H1 (cell line): ENCODE measurements around the gene ISOC2. TPM values are rescaled to one million over a fixed set of nuclear protein-coding genes. Genes with fewer than 3 reads are reported as not detected.
A peak's percentile ranks its signal among the peaks of the same experiment; 100 is the strongest.

Source experiments
- CBX8 ChIP-seq: fragments of 300-800, 300-1000 bp; sonication (generic); IDR thresholded peaks from 2 replicates; pipeline ENCODE4 v1.7.1; 2016; ENCODE audit warnings: low read depth, low read length, borderline replicate concordance
- GABPA ChIP-seq: IDR thresholded peaks from 2 replicates; pipeline ENCODE4 v1.6.1; 2011; ENCODE audit warnings: mild to moderate bottlenecking, low read length, moderate library complexity, borderline replicate concordance; ENCODE audit not compliant: insufficient read depth
- GTF2F1 ChIP-seq: IDR thresholded peaks from 2 replicates; pipeline ENCODE4 v1.6.1; 2012; ENCODE audit warnings: low read depth, low read length, improper control_type of control experiment, borderline replicate concordance
- HDAC2 ChIP-seq, 2 experiments: fragments of 300-600 bp in 1 of 2; sonication (generic) in 1 of 2; IDR thresholded peaks; 2 replicates each; pipeline ENCODE4 v1.6.1; 2011 to 2012; ENCODE audit warnings: low read depth in 2 of 2, low read length in 2 of 2, mild to moderate bottlenecking in 2 of 2, moderate library complexity in 2 of 2, borderline replicate concordance in 1 of 2, inconsistent platforms in 1 of 2
- HDAC6 ChIP-seq: IDR thresholded peaks from one replicate; pipeline ENCODE4 v1.7.1; 2012; ENCODE audit warnings: low read depth, mild to moderate bottlenecking, inconsistent platforms, low read length, moderate library complexity
- JUN ChIP-seq: IDR thresholded peaks from 2 replicates; pipeline ENCODE4 v1.6.1; 2011; ENCODE audit warnings: low read depth, mild to moderate bottlenecking, improper control_type of control experiment, low read length
- RAD21 ChIP-seq, 2 experiments: IDR thresholded peaks in 1 of 2; conservative IDR thresholded peaks in 1 of 2; 2 replicates each; pipeline ENCODE4 v1.6.1; 2011; ENCODE audit warnings: low read depth in 2 of 2, low read length in 2 of 2, improper control_type of control experiment in 1 of 2, inconsistent platforms in 1 of 2, mild to moderate bottlenecking in 1 of 2, moderate library complexity in 1 of 2
- SP1 ChIP-seq: IDR thresholded peaks from 2 replicates; pipeline ENCODE4 v1.6.1; 2011; ENCODE audit warnings: low read depth, low read length
- TEAD4 ChIP-seq: IDR thresholded peaks from 2 replicates; pipeline ENCODE4 v1.6.1; 2012; ENCODE audit warnings: low read depth, low read length, inconsistent platforms, mixed read lengths
- polyA plus RNA-seq, 7 experiments: library from polyadenylated mRNA; depleted of rRNA in 3 of 7; stranded (reverse) in 5 of 7; unstranded in 2 of 7; fragments of >200 nt in 5 of 7; fragments of 200-250 nt in 2 of 7; gene quantifications; 1 replicate in 5 of 7; 2 replicates in 1 of 7; 4 replicates in 1 of 7; pipeline versions ENCODE4 v1.2.1 to v1.2.3, GENCODE V29; 2011 to 2013; ENCODE audit warnings: missing spikeins in 2 of 7, mixed read lengths in 2 of 7
- total RNA-seq: library from RNA; stranded (reverse); fragmentation: NEBNext Ultra II Directional; extraction: Animal tissue kit (Norgen Biotek cat#: 25700); gene quantifications from 2 replicates; pipeline ENCODE4 v1.2.1, GENCODE V29; 2021
- TF ChIP-seq, protein P1 (sequence below): IDR thresholded peaks from 2 replicates; pipeline ENCODE4 v1.6.1; 2012; ENCODE audit warnings: inconsistent platforms

The ISOC2 gene
- total and polyA plus RNA-seq, 2 of the 8 experiments (the other 6 are each of a cell fraction or from before 2014, with no cell fraction given), result 96.9 to 152 TPM

DNA sequence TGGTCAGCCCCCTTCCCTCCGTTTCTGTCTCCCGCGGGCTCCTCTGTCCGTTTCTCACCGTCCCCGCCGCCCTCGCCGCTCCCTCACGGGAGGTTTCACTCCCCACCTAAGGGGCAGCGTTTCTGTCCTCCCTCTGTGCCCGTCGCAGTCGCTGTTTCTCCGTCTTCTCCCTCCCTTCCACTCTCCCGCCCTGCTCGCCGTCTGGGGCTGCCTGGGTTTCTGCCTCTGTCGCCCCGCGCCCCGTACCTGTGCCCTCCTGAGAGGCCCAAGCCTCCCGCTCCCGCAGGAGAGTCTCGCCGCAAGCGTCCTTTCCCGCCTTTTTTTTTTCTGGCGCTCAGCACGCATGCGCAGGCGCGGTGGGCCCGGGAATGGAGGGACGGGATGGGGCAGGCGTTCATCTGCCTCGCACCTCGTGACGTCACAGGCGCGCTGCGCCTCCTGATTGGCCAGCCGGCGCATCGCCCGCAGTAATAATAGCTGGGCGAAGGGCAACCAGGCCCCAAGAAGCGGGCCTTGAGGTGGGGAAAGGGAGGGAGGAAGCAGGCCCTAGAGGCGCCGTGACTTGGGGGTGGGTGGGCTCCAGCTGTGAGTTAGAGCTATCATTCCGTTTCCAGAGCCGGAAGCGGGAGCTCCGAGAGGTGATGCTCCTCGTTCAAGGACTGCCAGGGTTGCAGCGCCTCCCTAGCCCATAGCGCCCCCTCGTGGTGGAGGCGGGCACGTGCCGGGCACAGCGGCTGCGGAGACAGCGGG, 42.2 kb upstream of the ISOC2 start (continued):
- TF ChIP-seq GTF2F1 (peak; percentile 68; the same call in 1 of the 2 replicates), HDAC6 (no peak), TEAD4 (no peak), CBX8 (no peak), SP1 (no peak), GABPA (no peak; the same call in 1 of the 2 replicates), RAD21 (IDR thresholded peaks at IDR 0.05 in 1 of 2, conservative IDR thresholded peaks at IDR 0.05 in 1 of 2; ENCODE audit: low read depth in 2 of 2, low read length in 2 of 2) (peak; percentile 93), HDAC2 (IDR thresholded peaks at IDR 0.05; ENCODE audit: borderline replicate concordance in 1 of 2, low read depth in 2 of 2, low read length in 2 of 2) (peak in 1 of 2 experiments; percentile 79; a peak in 1 of 4 replicates), JUN (no peak)
- TF ChIP-seq, protein P1, sequence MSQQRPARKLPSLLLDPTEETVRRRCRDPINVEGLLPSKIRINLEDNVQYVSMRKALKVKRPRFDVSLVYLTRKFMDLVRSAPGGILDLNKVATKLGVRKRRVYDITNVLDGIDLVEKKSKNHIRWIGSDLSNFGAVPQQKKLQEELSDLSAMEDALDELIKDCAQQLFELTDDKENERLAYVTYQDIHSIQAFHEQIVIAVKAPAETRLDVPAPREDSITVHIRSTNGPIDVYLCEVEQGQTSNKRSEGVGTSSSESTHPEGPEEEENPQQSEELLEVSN, result peak; percentile 100
